GM12892 (cell line): ENCODE results near the gene CCDC141.

Experiments used
- POLR2A ChIP-seq: IDR thresholded peaks from 2 replicates; pipeline ENCODE4 v1.6.1; 2011; ENCODE audit warnings: low read depth, low read length, control low read depth
- POLR2AphosphoS5 ChIP-seq: IDR thresholded peaks from 2 replicates; pipeline ENCODE4 v1.6.1; 2011; ENCODE audit warnings: low read depth, low read length, control low read depth
- TAF1 ChIP-seq: IDR thresholded peaks from 2 replicates; pipeline ENCODE4 v1.6.1; 2011; ENCODE audit warnings: low read depth, mild to moderate bottlenecking, control low read depth, low read length, borderline replicate concordance

DNA sequence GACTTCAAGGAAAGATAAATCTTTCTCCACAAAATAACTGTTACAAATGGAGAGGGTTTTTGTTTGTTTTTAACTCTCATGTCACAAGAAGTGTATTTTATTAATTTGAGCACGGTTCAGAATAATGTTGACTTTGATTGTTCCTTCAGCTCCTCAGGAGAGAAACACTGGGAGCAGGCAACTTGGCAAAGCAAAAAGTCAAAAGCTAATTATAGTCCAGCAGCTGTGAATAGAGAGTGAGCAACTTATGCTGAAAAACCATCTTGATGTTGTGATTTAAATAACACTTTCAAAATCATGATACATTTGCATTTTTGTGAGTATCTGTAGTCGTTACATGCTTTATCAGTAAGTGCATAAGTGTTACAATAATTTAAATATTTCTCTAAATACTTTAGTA, 205.2 kb downstream of the CCDC141 start:
- TF ChIP-seq TAF1 (no peak), POLR2A (no peak), POLR2AphosphoS5 (no peak)
